K562 (cell line): ENCODE results near the gene MTERF2. TPM values are rescaled to one million over a fixed set of nuclear protein-coding genes. Genes with fewer than 3 reads are reported as not detected.

Experiments
- ATAC-seq: fragments of 200-7000 bp; cut with Tn5 transposase; 3 replicates; pipeline ENCODE4 v1.9.1; 2020; ENCODE audit warnings: moderate library complexity
- BruUV-seq: library from RNA; stranded (reverse); fragments of 400-500 nt; replicated peaks from 2 replicates; lab custom pipeline; 2021; lab: Mats Ljungman, UMichigan
- CTCF ChIA-PET: fragments of 300-600 bp; formaldehyde crosslinking; extraction: SDS; loops from one replicate; lab custom pipeline; 2021; ENCODE audit warnings: low intra/inter-chr PET ratio; lab: Yijun Ruan, JAX
- POLR2A ChIA-PET: fragments of 300-600, 350-650 bp; sonication (Branson Sonifier 250); formaldehyde crosslinking; extraction: SDS; loops from one replicate; lab custom pipeline; 2021; ENCODE audit warnings: antibody characterized with exemption, inconsistent platforms; lab: Yijun Ruan, JAX
- DNase-seq, 4 experiments: peaks; one replicate each; pipeline versions ENCODE4 v3.0.0 to v3.0.0-alpha.2; 2011 to 2018; ENCODE audit warnings: low spot score in 3 of 4, mixed read lengths in 3 of 4; ENCODE audit errors: extremely low read depth in 1 of 4
- FAIRE-seq: peaks from 2 replicates; lab custom pipeline; 2011; peaks lifted over from hg19 to GRCh38; lab: Jason Lieb, UNC
- H2AFZ ChIP-seq: 2 replicates; pipeline ENCODE4 v1.6.0; 2011; ENCODE audit warnings: low read depth, low read length, control low read depth, inconsistent platforms
- H3K27ac ChIP-seq: fragments of 200-600 bp; 3 replicates; pipeline ENCODE4 v1.8.0; 2011; ENCODE audit warnings: low read depth, mild to moderate bottlenecking, control low read depth, inconsistent platforms, low read length, moderate library complexity, mixed read lengths; ENCODE audit errors: extremely low read depth
- H3K27me3 ChIP-seq, 2 experiments: fragments of 300-600 bp in 1 of 2; 2 replicates in 1 of 2; 3 replicates in 1 of 2; pipeline versions ENCODE4 v1.6.0 to v1.8.0; 2011; ENCODE audit warnings: inconsistent platforms in 2 of 2, low read length in 2 of 2, mild to moderate bottlenecking in 1 of 2, mixed read lengths in 1 of 2, moderate library complexity in 1 of 2; ENCODE audit not compliant: control insufficient read depth in 2 of 2, insufficient read depth in 2 of 2
- H3K36me3 ChIP-seq: fragments of 300-600 bp; 3 replicates; pipeline ENCODE4 v1.8.0; 2011; ENCODE audit warnings: mild to moderate bottlenecking, low read length, inconsistent platforms; ENCODE audit not compliant: control insufficient read depth, insufficient read depth
- H3K4me1 ChIP-seq, 2 experiments: fragments of 200-600 bp in 1 of 2; replicated peaks in 1 of 2; 2 replicates in 1 of 2; 3 replicates in 1 of 2; pipeline versions ENCODE4 v1.5.1 to v1.8.0; 2011; ENCODE audit warnings: inconsistent platforms in 2 of 2, low read length in 2 of 2, mild to moderate bottlenecking in 1 of 2, mixed read lengths in 1 of 2, moderate library complexity in 1 of 2; ENCODE audit not compliant: control insufficient read depth in 2 of 2, insufficient read depth in 2 of 2
- H3K4me2 ChIP-seq: 2 replicates; pipeline ENCODE4 v1.6.1; 2011; ENCODE audit warnings: low read length, control low read depth, inconsistent platforms, mixed read lengths; ENCODE audit not compliant: insufficient read depth
- H3K4me3 ChIP-seq: fragments of 200-600 bp; sonication (generic), shearing (Covaris generic); 2 replicates; pipeline ENCODE4 v1.5.1; 2016; ENCODE audit warnings: control low read depth, inconsistent platforms
- H3K79me2 ChIP-seq: fragments of 200-600 bp; 3 replicates; pipeline ENCODE4 v1.8.0; 2011; ENCODE audit warnings: low read length, inconsistent platforms; ENCODE audit not compliant: control insufficient read depth, insufficient read depth
- H3K9ac ChIP-seq, 2 experiments: 2 replicates each; pipeline versions ENCODE4 v1.6.0 to v1.6.1; 2011; ENCODE audit warnings: low read depth in 2 of 2, low read length in 2 of 2, control low read depth in 1 of 2, inconsistent platforms in 1 of 2, mild to moderate bottlenecking in 1 of 2, mixed read lengths in 1 of 2; ENCODE audit not compliant: insufficient read depth in 1 of 2
- H3K9me1 ChIP-seq: one replicate; pipeline ENCODE4 v1.6.0; 2011; ENCODE audit warnings: inconsistent platforms, mild to moderate bottlenecking, low read length, moderate library complexity; ENCODE audit not compliant: control insufficient read depth, insufficient read depth
- H3K9me3 ChIP-seq: replicated peaks from 2 replicates; pipeline ENCODE4 v1.5.1; 2011; ENCODE audit warnings: low read depth, low read length, inconsistent platforms; ENCODE audit not compliant: control insufficient read depth, insufficient read depth
- H4K20me1 ChIP-seq: replicated peaks from 2 replicates; pipeline ENCODE4 v1.6.1; 2011; ENCODE audit warnings: low read length, inconsistent platforms, mixed read lengths; ENCODE audit not compliant: control insufficient read depth, insufficient read depth
- CHD1 ChIP-seq: fragments of 200-600 bp; sonication (generic); IDR thresholded peaks from one replicate; pipeline ENCODE4 v1.6.1; 2012; ENCODE audit warnings: mild to moderate bottlenecking, moderate library complexity, low read length, inconsistent platforms
- IRF1 ChIP-seq: sonication (generic); formaldehyde crosslinking; IDR thresholded peaks from 2 replicates; pipeline ENCODE4 v1.8.0; 2022; ENCODE audit warnings: missing genetic modification reagents, mild to moderate bottlenecking, borderline replicate concordance
- KLF13 ChIP-seq: fragments of 450-650 bp; IDR thresholded peaks from 2 replicates; pipeline ENCODE4 v1.6.1; 2016; ENCODE audit warnings: missing genetic modification characterization, low read depth, mild to moderate bottlenecking, missing compliant biosample characterization, moderate library complexity, borderline replicate concordance
- YY1 ChIP-seq, 3 experiments: IDR thresholded peaks; 2 replicates each; pipeline ENCODE4 v1.6.1; 2011; ENCODE audit warnings: low read length in 2 of 3, mild to moderate bottlenecking in 2 of 3, moderate library complexity in 2 of 3, borderline replicate concordance in 1 of 3, control low read depth in 1 of 3, low read depth in 1 of 3; ENCODE audit not compliant: insufficient read depth in 3 of 3, insufficient replicate concordance in 2 of 3, control insufficient read depth in 1 of 3, insufficient read length in 1 of 3; ENCODE audit errors: extremely low read depth in 1 of 3
- ZKSCAN1 ChIP-seq: fragments of 150-350 bp; IDR thresholded peaks from 2 replicates; pipeline ENCODE4 v1.6.1; 2016; ENCODE audit warnings: low read depth, low read length
- WGBS: fragments of 100-300 bp; shearing (Covaris generic); methylation state at CpG from one replicate; pipeline ENCODE4 v1.1.6; 2016; ENCODE audit warnings: low coverage, mixed read lengths; ENCODE audit not compliant: insufficient coverage; ENCODE audit errors: missing lambda C conversion rate; 5-methylcytosine and 5-hydroxymethylcytosine counted together
- in situ Hi-C: fragments of 300-500 bp; cut with MboI; formaldehyde crosslinking; loops from 4 replicates; pipeline ENCODE4 v1.15.0; 2018; ENCODE audit warnings: inconsistent platforms, mixed read lengths
- intact Hi-C: fragments of 100-400 bp; cut with micrococcal nuclease; formaldehyde crosslinking; loops from 2 replicates; pipeline ENCODE4 v1.14.2; 2022
- polyA plus RNA-seq, 8 experiments: library from polyadenylated mRNA; depleted of rRNA in 4 of 8; stranded (reverse) in 5 of 8; unstranded in 3 of 8; fragments of >200 nt; fragmentation: Nextera tagmentation in 2 of 8; fragmentation: Illumina TruSeq in 1 of 8; extraction: Ambion mirVana in 2 of 8; extraction: Trizol in 1 of 8; gene quantifications; 2 replicates each; pipeline versions ENCODE4 v1.2.1 to v1.2.3, GENCODE V29; 2011 to 2014; ENCODE audit warnings: inconsistent platforms in 1 of 8, missing spikeins in 1 of 8
- total RNA-seq, 7 experiments: library from RNA; depleted of rRNA in 6 of 7; stranded (reverse); fragments of >200 nt in 6 of 7; fragmentation: Illumina TruSeq in 2 of 7; extraction: Trizol in 2 of 7; gene quantifications; 2 replicates each; pipeline versions ENCODE4 v1.2.1 to v1.2.3, GENCODE V29; 2011 to 2021; ENCODE audit warnings: low replicate concordance in 1 of 7

Gene MTERF2
- total and polyA plus RNA-seq, 9 of the 15 experiments (the other 6 are each of a cell fraction or from before 2014, with no cell fraction given), result 10.0 to 63.2 (median 33.2) TPM

- Histone ChIP-seq H3K4me2 (peak overlapping the region; percentile 97), H3K4me3 (peak overlapping the region; percentile 85), H3K9me1 (no peaks in the 10 kb centered on the region), H3K4me1 (peaks cover 0 to 18% of the 10 kb centered on the region in 2 experiments; a peak in 3 of 5 replicates)
- TF ChIP-seq YY1 (IDR thresholded peaks at IDR 0.05; ENCODE audit: borderline replicate concordance in 1 of 3, control insufficient read depth in 1 of 3, extremely low read depth in 1 of 3, insufficient read depth in 3 of 3, insufficient read length in 1 of 3, insufficient replicate concordance in 2 of 3, low read depth in 1 of 3, low read length in 2 of 3) (peak in 1 of 3 experiments; percentile 53), IRF1 (CRISPR knock-in tag) (no peak), ZKSCAN1 (peak; percentile 78), CHD1 (no peak), KLF13 (tag) (no peak)
- TF ChIP-seq, all 486 proteins: peak for 2
- Histone ChIP-seq H3K36me3 (peaks cover 1% of the 10 kb centered on the region; the same call in 2 of the 3 replicates), H3K27ac (peak overlapping the region; percentile 87; the same call in 1 of the 3 replicates), H3K9me3 (no peaks in the 10 kb centered on the region), H3K27me3 (no peaks in the 10 kb centered on the region), H4K20me1 (no peaks in the 10 kb centered on the region), H3K79me2 (peaks cover 86% of the 10 kb centered on the region), H2AFZ (no peak overlapping the region), H3K9ac (peak overlapping the region in 1 of 2 experiments; percentile 79; a peak in 3 of 4 replicates)
- in situ Hi-C loops (no loop called here), intact Hi-C loops (loop anchor here (2.0 kb wide), 2 partner anchors 19 to 29 kb away; partner anchors contain the start of gene MTERF2)
- ChIA-PET POLR2A (interaction anchor here (0.7 to 1.9 kb wide), 5 partner anchors 13 to 50 kb away, joined by 3 to 6 read pairs (median 5); partner anchors contain the start of gene MTERF2), CTCF (no interaction called here)
- DNase-seq, result no peak
- no TSS peak for BruUV-seq
- ATAC-seq, result no peak
- no peak for FAIRE-seq
- WGBS, result 0% methylated on average over 1 of the region's 1 CpG
Observed at GRCh38 chr12:106957583-106957982, 29.4 kb downstream of the MTERF2 start.
